ENCODE results near the gene CREB3L2. TPM values are rescaled to one million over a fixed set of nuclear protein-coding genes. Genes with fewer than 3 reads are reported as not detected.

Gene CREB3L2
- total and polyA plus RNA-seq, 2 of the 8 experiments (the other 6 are each of a cell fraction or from before 2014, with no cell fraction given), result 14.4 to 48.3 TPM

- TF ChIP-seq CHD7 (IDR thresholded peaks at IDR 0.05; ENCODE audit: insufficient replicate concordance, low read length), result no peak
- TF ChIP-seq E2F6 (IDR thresholded peaks at IDR 0.05), result no peak
- no peak for TF ChIP-seq TAF1 (IDR thresholded peaks at IDR 0.05; ENCODE audit: low read depth, low read length)
- no peak for TF ChIP-seq ATF3 (IDR thresholded peaks at IDR 0.05; ENCODE audit: insufficient read depth, low read depth, low read length)
These were observed 27.1 kb downstream of the CREB3L2 start (continued) for GRCh38 chr7:137974766-137975165.
